ELR (cell line): ENCODE data around the gene KRT23.

Experiments used
- DNase-seq: peaks from one replicate; pipeline ENCODE4 v3.0.0-alpha.2; 2015; ENCODE audit warnings: low read depth

The KRT23 gene

GRCh38 chr17:40937384-40937819, at the start of gene KRT23:
Gene KRT23 (minus strand): TSS chr17:40937646. CDS start chr17:40936603, 1,043 bp downstream.
- DNase-seq = no peak

GRCh38 chr17:40986920-40987319, 49.5 kb upstream of the KRT23 start:
- no peak for DNase-seq

GRCh38 chr17:40984226-40984625, 46.8 kb upstream of the KRT23 start, which contains the start of gene KRT40:
Gene KRT40 (minus strand): TSS chr17:40984326. CDS start chr17:40984273, 53 bp downstream.
- DNase-seq = no peak

GRCh38 chr17:40981115-40981514, 43.7 kb upstream of the KRT23 start:
- no peak for DNase-seq

GRCh38 chr17:40980596-40980995, 43.1 kb upstream of the KRT23 start:
- no peak for DNase-seq

- DNase-seq = no peak
Measured at GRCh38 chr17:40980117-40980516, 42.7 kb upstream of the KRT23 start.

- no peak for DNase-seq
Measured at GRCh38 chr17:40978575-40979151, 41.2 kb upstream of the KRT23 start.

GRCh38 chr17:40975516-40975915, 38.1 kb upstream of the KRT23 start:
- no peak for DNase-seq

- DNase-seq = no peak
Measured at GRCh38 chr17:40974366-40974765, 36.9 kb upstream of the KRT23 start.

- DNase-seq = no peak
Measured at GRCh38 chr17:40967582-40967981, 30.1 kb upstream of the KRT23 start.

- no peak for DNase-seq
Measured at GRCh38 chr17:40966848-40967247, 29.4 kb upstream of the KRT23 start, which contains the start of gene KRT39. Gene KRT39 (minus strand): TSS chr17:40966948. CDS start chr17:40966856, 92 bp downstream.

- peak; percentile 44 for DNase-seq
Measured at GRCh38 chr17:40963838-40964237, 26.4 kb upstream of the KRT23 start.

GRCh38 chr17:40962059-40962561, 24.7 kb upstream of the KRT23 start:
- no peak for DNase-seq

GRCh38 chr17:40961591-40961990, 24.1 kb upstream of the KRT23 start:
- no peak for DNase-seq

- no peak for DNase-seq
Measured at GRCh38 chr17:40960144-40960543, 22.7 kb upstream of the KRT23 start.

GRCh38 chr17:40958086-40958953, 20.9 kb upstream of the KRT23 start:
- no peak for DNase-seq

GRCh38 chr17:40956401-40957254, 19.2 kb upstream of the KRT23 start:
- DNase-seq = peak; percentile 98

GRCh38 chr17:40953881-40954280, 16.4 kb upstream of the KRT23 start:
- DNase-seq = peak; percentile 97

- DNase-seq = peak; percentile 63
Measured at GRCh38 chr17:40952661-40953060, 15.2 kb upstream of the KRT23 start.

- no peak for DNase-seq
Measured at GRCh38 chr17:40952154-40952553, 14.7 kb upstream of the KRT23 start.

GRCh38 chr17:40951011-40951622, 13.7 kb upstream of the KRT23 start:
- DNase-seq = peak; percentile 14

GRCh38 chr17:40950176-40950575, 12.7 kb upstream of the KRT23 start:
- DNase-seq = no peak
